Chondrocyte (in vitro differentiated cells): Measurements from ENCODE around the gene SUMO2. TPM values are rescaled to one million over a fixed set of nuclear protein-coding genes. Genes with fewer than 3 reads are reported as not detected.
A peak's percentile ranks its signal among the peaks of the same experiment; 100 is the strongest.

Source experiments
- DNase-seq: peaks from one replicate; pipeline ENCODE4 v3.0.0; 2021; ENCODE audit warnings: mixed read lengths, low spot score
- H3K27ac Mint-ChIP-seq: one replicate; pipeline ENCODE4 v1.8.0; 2021; ENCODE audit warnings: mild to moderate bottlenecking, moderate library complexity, mixed read lengths; ENCODE audit not compliant: unreplicated experiment
- H3K27me3 Mint-ChIP-seq: 2 replicates; pipeline ENCODE4 v1.8.0; 2021; ENCODE audit warnings: low read depth, mixed read lengths
- H3K36me3 Mint-ChIP-seq: 2 replicates; pipeline ENCODE4 v1.8.0; 2021; ENCODE audit warnings: low read depth, mixed read lengths
- H3K4me1 Mint-ChIP-seq: 2 replicates; pipeline ENCODE4 v1.8.0; 2021; ENCODE audit warnings: low read depth, mild to moderate bottlenecking, mixed read lengths
- H3K4me3 Mint-ChIP-seq: one replicate; pipeline ENCODE4 v1.8.0; 2021; ENCODE audit warnings: mild to moderate bottlenecking, moderate library complexity, mixed read lengths; ENCODE audit not compliant: unreplicated experiment
- H3K9me3 Mint-ChIP-seq: 2 replicates; pipeline ENCODE4 v1.8.0; 2021; ENCODE audit warnings: low read depth, mixed read lengths
- CTCF ChIP-seq: fragments of 200-600 bp; sonication (generic); IDR thresholded peaks from 2 replicates; pipeline ENCODE4 v1.5.0; 2021; ENCODE audit warnings: antibody characterized with exemption, mild to moderate bottlenecking, moderate library complexity
- total RNA-seq: library from RNA; stranded (reverse); gene quantifications from 3 replicates; pipeline ENCODE4 v1.2.1, GENCODE V29; 2021

The SUMO2 gene
- total RNA-seq, 1 donor from 2014 or later, result 307 TPM

GRCh38 chr17:75227729-75228128 is 45.0 kb upstream of the SUMO2 start:
- no peak overlapping the region for H3K4me3 Mint-ChIP-seq
- TF ChIP-seq CTCF, result no peak
- no peak for DNase-seq
- no peaks in the 10 kb centered on the region for H3K4me1 Mint-ChIP-seq
- H3K9me3 Mint-ChIP-seq, result no peaks in the 10 kb centered on the region
- no peak overlapping the region for H3K27ac Mint-ChIP-seq
- no peaks in the 10 kb centered on the region for H3K27me3 Mint-ChIP-seq
- H3K36me3 Mint-ChIP-seq, result peaks cover 27% of the 10 kb centered on the region

- peak; percentile 57 for DNase-seq
- no peak for TF ChIP-seq CTCF
- Mint-ChIP-seq H3K4me3 (no peak overlapping the region), H3K4me1 (no peaks in the 10 kb centered on the region), H3K27ac (no peak overlapping the region), H3K27me3 (no peaks in the 10 kb centered on the region), H3K36me3 (peaks cover 23% of the 10 kb centered on the region), H3K9me3 (no peaks in the 10 kb centered on the region)
Observed at GRCh38 chr17:75225016-75225415, 42.3 kb upstream of the SUMO2 start.

- Mint-ChIP-seq H3K27ac (no peak overlapping the region), H3K4me1 (no peaks in the 10 kb centered on the region), H3K9me3 (no peaks in the 10 kb centered on the region), H3K36me3 (peaks cover 28% of the 10 kb centered on the region), H3K4me3 (no peak overlapping the region), H3K27me3 (no peaks in the 10 kb centered on the region)
- DNase-seq, result no peak
- TF ChIP-seq CTCF, result no peak
Observed at GRCh38 chr17:75219815-75220214, 37.1 kb upstream of the SUMO2 start.

- no peak overlapping the region for H3K4me3 Mint-ChIP-seq
- H3K27me3 Mint-ChIP-seq, result no peaks in the 10 kb centered on the region
- no peak for TF ChIP-seq CTCF
- peaks cover 25% of the 10 kb centered on the region for H3K36me3 Mint-ChIP-seq
- H3K4me1 Mint-ChIP-seq, result no peaks in the 10 kb centered on the region
- no peak for DNase-seq
- H3K9me3 Mint-ChIP-seq, result no peaks in the 10 kb centered on the region
- H3K27ac Mint-ChIP-seq, result no peak overlapping the region
Observed at GRCh38 chr17:75218131-75218530, 35.4 kb upstream of the SUMO2 start.

GRCh38 chr17:75209061-75209460 is 26.3 kb upstream of the SUMO2 start:
- no peak overlapping the region for H3K4me3 Mint-ChIP-seq

More at GRCh38 chr17:75209061-75209460, 26.3 kb upstream of the SUMO2 start:
- no peaks in the 10 kb centered on the region for H3K27me3 Mint-ChIP-seq
- H3K27ac Mint-ChIP-seq, result peak overlapping the region; percentile 51
- H3K9me3 Mint-ChIP-seq, result no peaks in the 10 kb centered on the region
- DNase-seq, result no peak
- H3K4me1 Mint-ChIP-seq, result peaks cover 24% of the 10 kb centered on the region
- peaks cover 15% of the 10 kb centered on the region for H3K36me3 Mint-ChIP-seq
- TF ChIP-seq CTCF, result no peak
